ENCODE measurements around the gene SRSF1.

SRSF1 gene

GRCh38 chr17:57983446-57983845, 23.6 kb downstream of the SRSF1 start:
- TF ChIP-seq SIN3A (IDR thresholded peaks at IDR 0.05; ENCODE audit: borderline replicate concordance, insufficient read depth, low read length) (no peak), POLR2AphosphoS5 (IDR thresholded peaks at IDR 0.05; ENCODE audit: low read depth, low read length) (no peak), REST (IDR thresholded peaks at IDR 0.05; ENCODE audit: insufficient read depth in 1 of 2, low read depth in 2 of 2, low read length in 2 of 2) (no peak), TAF1 (IDR thresholded peaks at IDR 0.05; ENCODE audit: borderline replicate concordance, insufficient read depth, low read length) (no peak), FOXP2 (optimal IDR thresholded peaks at IDR 0.05; ENCODE audit: borderline replicate concordance, extremely low read depth, extremely low read length, insufficient read depth) (no peak)

- TF ChIP-seq SIN3A (IDR thresholded peaks at IDR 0.05; ENCODE audit: borderline replicate concordance, insufficient read depth, low read length) (no peak), REST (IDR thresholded peaks at IDR 0.05; ENCODE audit: insufficient read depth in 1 of 2, low read depth in 2 of 2, low read length in 2 of 2) (no peak), FOXP2 (optimal IDR thresholded peaks at IDR 0.05; ENCODE audit: borderline replicate concordance, extremely low read depth, extremely low read length, insufficient read depth) (no peak), POLR2AphosphoS5 (IDR thresholded peaks at IDR 0.05; ENCODE audit: low read depth, low read length) (no peak), TAF1 (IDR thresholded peaks at IDR 0.05; ENCODE audit: borderline replicate concordance, insufficient read depth, low read length) (no peak)
Measured at GRCh38 chr17:57982452-57983170, 24.4 kb downstream of the SRSF1 start.

- TF ChIP-seq POLR2AphosphoS5 (IDR thresholded peaks at IDR 0.05; ENCODE audit: low read depth, low read length) (no peak), SIN3A (IDR thresholded peaks at IDR 0.05; ENCODE audit: borderline replicate concordance, insufficient read depth, low read length) (no peak), FOXP2 (optimal IDR thresholded peaks at IDR 0.05; ENCODE audit: borderline replicate concordance, extremely low read depth, extremely low read length, insufficient read depth) (no peak), REST (IDR thresholded peaks at IDR 0.05; ENCODE audit: insufficient read depth in 1 of 2, low read depth in 2 of 2, low read length in 2 of 2) (no peak), TAF1 (IDR thresholded peaks at IDR 0.05; ENCODE audit: borderline replicate concordance, insufficient read depth, low read length) (no peak)
Measured at GRCh38 chr17:57980522-57980921, 26.5 kb downstream of the SRSF1 start.

- TF ChIP-seq FOXP2 (optimal IDR thresholded peaks at IDR 0.05; ENCODE audit: borderline replicate concordance, extremely low read depth, extremely low read length, insufficient read depth) = no peak
Measured at GRCh38 chr17:57979076-57979475, 28.0 kb downstream of the SRSF1 start.

GRCh38 chr17:57976594-57976993, 30.5 kb downstream of the SRSF1 start:
- TF ChIP-seq SIN3A (IDR thresholded peaks at IDR 0.05; ENCODE audit: borderline replicate concordance, insufficient read depth, low read length) = no peak
- TF ChIP-seq REST (IDR thresholded peaks at IDR 0.05; ENCODE audit: insufficient read depth in 1 of 2, low read depth in 2 of 2, low read length in 2 of 2) = no peak
- TF ChIP-seq FOXP2 (optimal IDR thresholded peaks at IDR 0.05; ENCODE audit: borderline replicate concordance, extremely low read depth, extremely low read length, insufficient read depth) = no peak
- TF ChIP-seq POLR2AphosphoS5 (IDR thresholded peaks at IDR 0.05; ENCODE audit: low read depth, low read length) = no peak

All from PFSK-1 (cell line).